HG02885 (cell line): ENCODE measurements around the gene DEGS2.

ENCODE experiments used
- ATAC-seq: cut with Tn5 transposase; IDR thresholded peaks from one replicate; pipeline ENCODE4 v1.9.1; 2021; ENCODE audit warnings: mild to moderate bottlenecking; ENCODE audit not compliant: unreplicated experiment, poor library complexity

DEGS2 gene

GRCh38 chr14:100102156-100102785, 57.2 kb downstream of the DEGS2 start:
- no peak for ATAC-seq

GRCh38 chr14:100100032-100100703, 59.3 kb downstream of the DEGS2 start:
- ATAC-seq: no peak

GRCh38 chr14:100098171-100098570, 61.3 kb downstream of the DEGS2 start:
- no peak for ATAC-seq

DNA sequence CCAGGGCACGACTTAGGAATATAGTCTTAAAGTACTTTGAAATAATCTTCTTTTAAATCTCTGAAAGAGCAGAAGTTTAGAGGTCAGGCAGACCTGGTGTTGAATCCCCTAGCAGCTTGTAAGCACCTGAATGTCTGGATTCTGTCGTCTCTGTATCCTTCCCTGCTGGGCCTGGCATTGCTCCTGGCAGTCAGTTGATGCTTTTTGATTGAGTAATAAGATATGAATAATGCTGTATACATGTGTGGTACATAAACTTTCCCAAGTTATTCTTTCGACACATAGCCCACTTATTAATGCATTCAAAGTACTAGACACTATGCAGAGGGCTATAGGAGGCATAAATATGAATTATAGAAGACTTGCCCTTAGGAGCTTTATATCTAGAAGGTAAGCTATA, 62.8 kb downstream of the DEGS2 start:
- ATAC-seq: no peak
